ENCODE data around the gene THOC5. TPM values are rescaled to one million over a fixed set of nuclear protein-coding genes. Genes with fewer than 3 reads are reported as not detected.

Gene THOC5
- total and polyA plus RNA-seq, 2 experiments from 2014 or later: 24.6 to 53.4 TPM

DNA sequence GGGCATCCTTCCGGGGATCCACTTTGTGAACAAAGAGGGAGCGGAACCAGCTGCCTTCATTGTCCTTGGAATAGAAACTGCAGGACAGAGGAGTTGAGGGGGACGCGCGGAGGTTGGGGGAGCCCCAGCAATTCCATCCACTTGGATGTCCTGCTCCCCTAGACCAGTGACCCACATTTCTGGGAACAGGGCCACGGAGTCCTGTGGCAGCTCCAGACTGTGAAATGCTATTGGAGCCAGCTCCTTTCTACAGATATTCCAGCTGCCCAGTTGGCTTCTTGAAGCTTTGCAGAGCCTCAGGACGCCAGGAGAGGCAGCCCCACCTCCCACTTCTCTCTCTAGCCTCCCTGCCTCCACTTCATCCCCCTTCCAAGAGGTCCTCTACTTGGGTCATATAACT is 16.9 kb upstream of the THOC5 start:
- Histone ChIP-seq H2AFZ (no peak overlapping the region), H3K79me2 (replicated peaks; ENCODE audit: insufficient read depth) (no peaks in the 10 kb centered on the region), H3K27me3 (ENCODE audit: insufficient read depth) (no peaks in the 10 kb centered on the region), H3K27ac (ENCODE audit: low read depth) (no peak overlapping the region), H4K20me1 (replicated peaks; ENCODE audit: insufficient read depth) (peaks cover 6% of the 10 kb centered on the region; the same call in 1 of the 2 replicates), H3F3A (replicated peaks; ENCODE audit: low read depth) (no peaks in the 10 kb centered on the region), H3K4me3 (no peak overlapping the region), H3K4me1 (ENCODE audit: insufficient read depth) (no peaks in the 10 kb centered on the region), H3K36me3 (ENCODE audit: insufficient read depth) (peaks cover 30% of the 10 kb centered on the region), H3K4me2 (no peak overlapping the region), H3K9me2 (ENCODE audit: insufficient read depth) (no peaks in the 10 kb centered on the region)
- H3K36me3 Mint-ChIP-seq (ENCODE audit: low read depth): peaks cover 48% of the 10 kb centered on the region
- H3K4me1 Mint-ChIP-seq: no peaks in the 10 kb centered on the region
- H3K27ac Mint-ChIP-seq: no peak overlapping the region
- peaks cover 5% of the 10 kb centered on the region for H3K27me3 Mint-ChIP-seq (ENCODE audit: insufficient read depth, low read depth, poor library complexity)
- ATAC-seq (no peak), DNase-seq (ENCODE audit: low spot score) (no peak)
- TF ChIP-seq STAT1 (IDR thresholded peaks at IDR 0.05; ENCODE audit: unreplicated experiment) (no peak), EZH2 (IDR thresholded peaks at IDR 0.05; ENCODE audit: low read depth, unreplicated experiment) (no peak), CREB1 (CRISPR knock-in tag; IDR thresholded peaks at IDR 0.05; ENCODE audit: low read depth) (no peak)
- TF ChIP-seq, protein P1, sequence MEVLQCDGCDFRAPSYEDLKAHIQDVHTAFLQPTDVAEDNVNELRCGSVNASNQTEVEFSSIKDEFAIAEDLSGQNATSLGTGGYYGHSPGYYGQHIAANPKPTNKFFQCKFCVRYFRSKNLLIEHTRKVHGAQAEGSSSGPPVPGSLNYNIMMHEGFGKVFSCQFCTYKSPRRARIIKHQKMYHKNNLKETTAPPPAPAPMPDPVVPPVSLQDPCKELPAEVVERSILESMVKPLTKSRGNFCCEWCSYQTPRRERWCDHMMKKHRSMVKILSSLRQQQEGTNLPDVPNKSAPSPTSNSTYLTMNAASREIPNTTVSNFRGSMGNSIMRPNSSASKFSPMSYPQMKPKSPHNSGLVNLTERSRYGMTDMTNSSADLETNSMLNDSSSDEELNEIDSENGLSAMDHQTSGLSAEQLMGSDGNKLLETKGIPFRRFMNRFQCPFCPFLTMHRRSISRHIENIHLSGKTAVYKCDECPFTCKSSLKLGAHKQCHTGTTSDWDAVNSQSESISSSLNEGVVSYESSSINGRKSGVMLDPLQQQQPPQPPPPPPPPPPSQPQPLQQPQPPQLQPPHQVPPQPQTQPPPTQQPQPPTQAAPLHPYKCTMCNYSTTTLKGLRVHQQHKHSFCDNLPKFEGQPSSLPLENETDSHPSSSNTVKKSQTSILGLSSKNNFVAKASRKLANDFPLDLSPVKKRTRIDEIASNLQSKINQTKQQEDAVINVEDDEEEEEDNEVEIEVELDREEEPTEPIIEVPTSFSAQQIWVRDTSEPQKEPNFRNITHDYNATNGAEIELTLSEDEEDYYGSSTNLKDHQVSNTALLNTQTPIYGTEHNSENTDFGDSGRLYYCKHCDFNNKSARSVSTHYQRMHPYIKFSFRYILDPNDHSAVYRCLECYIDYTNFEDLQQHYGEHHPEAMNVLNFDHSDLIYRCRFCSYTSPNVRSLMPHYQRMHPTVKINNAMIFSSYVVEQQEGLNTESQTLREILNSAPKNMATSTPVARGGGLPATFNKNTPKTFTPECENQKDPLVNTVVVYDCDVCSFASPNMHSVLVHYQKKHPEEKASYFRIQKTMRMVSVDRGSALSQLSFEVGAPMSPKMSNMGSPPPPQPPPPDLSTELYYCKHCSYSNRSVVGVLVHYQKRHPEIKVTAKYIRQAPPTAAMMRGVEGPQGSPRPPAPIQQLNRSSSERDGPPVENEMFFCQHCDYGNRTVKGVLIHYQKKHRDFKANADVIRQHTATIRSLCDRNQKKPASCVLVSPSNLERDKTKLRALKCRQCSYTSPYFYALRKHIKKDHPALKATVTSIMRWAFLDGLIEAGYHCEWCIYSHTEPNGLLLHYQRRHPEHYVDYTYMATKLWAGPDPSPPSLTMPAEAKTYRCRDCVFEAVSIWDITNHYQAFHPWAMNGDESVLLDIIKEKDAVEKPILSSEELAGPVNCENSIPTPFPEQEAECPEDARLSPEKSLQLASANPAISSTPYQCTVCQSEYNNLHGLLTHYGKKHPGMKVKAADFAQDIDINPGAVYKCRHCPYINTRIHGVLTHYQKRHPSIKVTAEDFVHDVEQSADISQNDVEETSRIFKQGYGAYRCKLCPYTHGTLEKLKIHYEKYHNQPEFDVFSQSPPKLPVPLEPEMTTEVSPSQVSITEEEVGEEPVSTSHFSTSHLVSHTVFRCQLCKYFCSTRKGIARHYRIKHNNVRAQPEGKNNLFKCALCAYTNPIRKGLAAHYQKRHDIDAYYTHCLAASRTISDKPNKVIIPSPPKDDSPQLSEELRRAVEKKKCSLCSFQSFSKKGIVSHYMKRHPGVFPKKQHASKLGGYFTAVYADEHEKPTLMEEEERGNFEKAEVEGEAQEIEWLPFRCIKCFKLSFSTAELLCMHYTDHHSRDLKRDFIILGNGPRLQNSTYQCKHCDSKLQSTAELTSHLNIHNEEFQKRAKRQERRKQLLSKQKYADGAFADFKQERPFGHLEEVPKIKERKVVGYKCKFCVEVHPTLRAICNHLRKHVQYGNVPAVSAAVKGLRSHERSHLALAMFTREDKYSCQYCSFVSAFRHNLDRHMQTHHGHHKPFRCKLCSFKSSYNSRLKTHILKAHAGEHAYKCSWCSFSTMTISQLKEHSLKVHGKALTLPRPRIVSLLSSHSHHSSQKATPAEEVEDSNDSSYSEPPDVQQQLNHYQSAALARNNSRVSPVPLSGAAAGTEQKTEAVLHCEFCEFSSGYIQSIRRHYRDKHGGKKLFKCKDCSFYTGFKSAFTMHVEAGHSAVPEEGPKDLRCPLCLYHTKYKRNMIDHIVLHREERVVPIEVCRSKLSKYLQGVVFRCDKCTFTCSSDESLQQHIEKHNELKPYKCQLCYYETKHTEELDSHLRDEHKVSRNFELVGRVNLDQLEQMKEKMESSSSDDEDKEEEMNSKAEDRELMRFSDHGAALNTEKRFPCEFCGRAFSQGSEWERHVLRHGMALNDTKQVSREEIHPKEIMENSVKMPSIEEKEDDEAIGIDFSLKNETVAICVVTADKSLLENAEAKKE (CRISPR knock-in tag; IDR thresholded peaks at IDR 0.05): no peak
- TF ChIP-seq, protein P2, sequence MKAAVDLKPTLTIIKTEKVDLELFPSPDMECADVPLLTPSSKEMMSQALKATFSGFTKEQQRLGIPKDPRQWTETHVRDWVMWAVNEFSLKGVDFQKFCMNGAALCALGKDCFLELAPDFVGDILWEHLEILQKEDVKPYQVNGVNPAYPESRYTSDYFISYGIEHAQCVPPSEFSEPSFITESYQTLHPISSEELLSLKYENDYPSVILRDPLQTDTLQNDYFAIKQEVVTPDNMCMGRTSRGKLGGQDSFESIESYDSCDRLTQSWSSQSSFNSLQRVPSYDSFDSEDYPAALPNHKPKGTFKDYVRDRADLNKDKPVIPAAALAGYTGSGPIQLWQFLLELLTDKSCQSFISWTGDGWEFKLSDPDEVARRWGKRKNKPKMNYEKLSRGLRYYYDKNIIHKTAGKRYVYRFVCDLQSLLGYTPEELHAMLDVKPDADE (IDR thresholded peaks at IDR 0.05): no peak
- H3K4me3 Mint-ChIP-seq: no peak overlapping the region
- no peaks in the 10 kb centered on the region for H3K9me3 Mint-ChIP-seq
